ENCODE measurements around the gene CDH11. TPM values are rescaled to one million over a fixed set of nuclear protein-coding genes. Genes with fewer than 3 reads are reported as not detected.

Gene CDH11
- total RNA-seq, 4 donors from 2014 or later = 51.8 to 661 (median 96.5) TPM

DNA sequence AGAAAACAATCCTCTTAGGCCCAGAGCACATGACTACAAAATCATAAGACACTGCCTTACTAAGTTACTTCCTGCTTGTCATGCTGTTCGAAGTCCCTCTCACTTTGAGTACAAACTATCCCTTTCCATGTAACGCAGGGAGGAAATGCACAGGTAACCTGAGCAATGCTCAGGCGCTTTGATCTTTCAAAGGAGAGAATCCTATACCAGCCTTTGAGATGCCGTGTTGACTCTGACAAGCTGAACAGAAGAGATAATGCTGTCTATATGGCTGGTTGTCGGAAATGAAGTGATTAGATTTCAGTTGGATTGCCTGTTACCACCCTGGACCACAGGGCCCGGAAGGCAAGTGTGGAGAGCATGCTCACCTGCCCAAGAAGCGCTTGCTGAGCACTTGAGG is 75.9 kb downstream of the CDH11 start:
- H3K4me3 ChIP-seq = no peak overlapping the region
- H3K4me1 ChIP-seq = no peaks in the 10 kb centered on the region
- intact Hi-C loops (cut with DNase I; ENCODE audit: low total_unique reads) = no loop called here
- no peak for TF ChIP-seq POLR2A (IDR thresholded peaks at IDR 0.05)
- TF ChIP-seq, protein P1, sequence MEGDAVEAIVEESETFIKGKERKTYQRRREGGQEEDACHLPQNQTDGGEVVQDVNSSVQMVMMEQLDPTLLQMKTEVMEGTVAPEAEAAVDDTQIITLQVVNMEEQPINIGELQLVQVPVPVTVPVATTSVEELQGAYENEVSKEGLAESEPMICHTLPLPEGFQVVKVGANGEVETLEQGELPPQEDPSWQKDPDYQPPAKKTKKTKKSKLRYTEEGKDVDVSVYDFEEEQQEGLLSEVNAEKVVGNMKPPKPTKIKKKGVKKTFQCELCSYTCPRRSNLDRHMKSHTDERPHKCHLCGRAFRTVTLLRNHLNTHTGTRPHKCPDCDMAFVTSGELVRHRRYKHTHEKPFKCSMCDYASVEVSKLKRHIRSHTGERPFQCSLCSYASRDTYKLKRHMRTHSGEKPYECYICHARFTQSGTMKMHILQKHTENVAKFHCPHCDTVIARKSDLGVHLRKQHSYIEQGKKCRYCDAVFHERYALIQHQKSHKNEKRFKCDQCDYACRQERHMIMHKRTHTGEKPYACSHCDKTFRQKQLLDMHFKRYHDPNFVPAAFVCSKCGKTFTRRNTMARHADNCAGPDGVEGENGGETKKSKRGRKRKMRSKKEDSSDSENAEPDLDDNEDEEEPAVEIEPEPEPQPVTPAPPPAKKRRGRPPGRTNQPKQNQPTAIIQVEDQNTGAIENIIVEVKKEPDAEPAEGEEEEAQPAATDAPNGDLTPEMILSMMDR (IDR thresholded peaks at IDR 0.05) = no peak
- no peaks in the 10 kb centered on the region for H3K9me3 ChIP-seq
- H3K27ac ChIP-seq = no peak overlapping the region
- DNase-seq = no peak
- H3K27me3 ChIP-seq = no peaks in the 10 kb centered on the region
- no peaks in the 10 kb centered on the region for H3K36me3 ChIP-seq

DNA sequence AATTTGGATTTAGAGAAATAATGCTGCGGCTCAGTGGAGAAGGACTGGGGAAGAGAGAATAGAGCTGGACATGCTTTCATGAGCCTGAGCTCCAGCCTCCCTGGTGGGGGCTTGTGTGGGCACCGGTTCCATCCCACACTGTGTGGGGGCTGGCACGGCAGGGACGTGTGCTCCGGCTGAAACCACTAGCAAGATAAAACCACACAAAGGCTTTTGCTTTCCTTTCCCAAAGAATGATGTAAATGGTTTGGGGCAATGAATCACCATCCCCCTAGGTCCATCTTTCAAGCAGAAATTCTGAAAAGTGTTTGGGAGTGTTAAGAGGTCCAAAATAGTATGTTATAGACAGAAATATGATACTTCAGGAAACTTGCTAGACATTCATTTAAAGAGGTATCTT is 77.0 kb downstream of the CDH11 start:
- intact Hi-C loops (cut with DNase I; ENCODE audit: low total_unique reads) = no loop called here
- no peak for TF ChIP-seq POLR2A (IDR thresholded peaks at IDR 0.05)
- TF ChIP-seq, protein P1 (IDR thresholded peaks at IDR 0.05) = no peak
- H3K27ac ChIP-seq = no peak overlapping the region
- H3K4me1 ChIP-seq = no peaks in the 10 kb centered on the region
- no peaks in the 10 kb centered on the region for H3K36me3 ChIP-seq
- no peaks in the 10 kb centered on the region for H3K9me3 ChIP-seq
- H3K27me3 ChIP-seq = no peaks in the 10 kb centered on the region
- no peak for DNase-seq
- no peak overlapping the region for H3K4me3 ChIP-seq

DNA sequence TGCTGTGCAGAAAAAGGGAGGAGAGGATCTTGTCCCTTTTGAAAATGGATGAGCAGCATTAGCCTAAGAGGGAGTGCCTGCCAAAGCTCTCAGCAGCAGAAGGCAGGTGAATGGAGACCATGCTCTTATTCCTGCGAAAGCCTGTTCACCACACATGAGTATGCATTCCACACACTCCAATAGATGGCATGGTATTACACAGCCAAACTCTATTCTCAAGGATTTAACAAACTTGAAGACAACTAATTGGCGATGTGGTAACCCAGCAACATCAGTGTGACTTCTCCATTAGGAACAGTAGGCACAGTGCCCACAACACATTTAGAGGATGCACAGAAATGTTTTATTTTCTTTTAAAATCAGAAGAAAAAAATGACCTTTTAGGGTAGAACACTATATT is 77.8 kb downstream of the CDH11 start:
- no peak for DNase-seq

DNA sequence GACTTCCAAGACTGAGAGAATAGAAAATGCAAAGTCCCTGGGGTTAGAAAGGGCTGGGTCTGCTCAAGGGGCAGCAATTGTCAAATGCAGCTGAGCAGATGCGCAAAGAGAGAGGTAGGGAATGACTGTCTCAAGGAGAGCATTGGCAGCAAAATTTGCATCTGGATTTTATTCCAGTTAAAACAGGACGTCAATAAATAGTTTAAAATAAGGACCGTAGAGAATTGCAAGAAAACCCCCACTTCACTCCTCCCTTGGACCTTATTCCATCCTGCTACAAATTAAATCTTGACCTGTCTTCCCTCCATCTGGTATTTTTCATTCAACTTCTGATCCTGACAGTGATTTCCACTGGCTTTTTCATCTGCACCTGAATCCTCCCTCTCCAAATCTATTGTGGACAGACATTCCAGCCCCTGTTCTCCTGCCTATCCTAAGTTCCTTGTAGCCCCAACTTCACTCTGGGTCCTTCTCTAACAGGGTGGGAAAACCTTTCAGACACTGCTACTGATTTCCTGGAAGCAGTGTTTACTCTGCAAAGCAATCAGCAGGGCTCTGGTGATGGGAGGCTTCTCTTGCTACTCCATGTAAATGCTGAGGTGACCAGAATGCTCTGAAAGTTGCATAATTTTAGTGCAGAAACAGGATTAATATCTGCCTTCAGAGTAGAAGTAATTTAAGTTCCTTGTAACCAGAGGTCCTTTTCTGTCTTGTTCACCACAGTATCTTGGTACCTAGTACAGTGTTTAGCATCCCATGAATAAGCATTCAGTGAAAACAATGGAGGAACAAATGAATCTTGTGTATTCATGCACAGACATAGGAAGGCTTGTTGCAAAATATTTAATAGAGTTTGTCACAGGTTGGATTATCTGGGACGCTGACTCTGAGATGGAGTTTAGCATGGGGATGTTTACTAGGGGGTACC is 79.2 kb downstream of the CDH11 start:
- intact Hi-C loops (cut with DNase I; ENCODE audit: low total_unique reads) = no loop called here

More for the DNA sequence above, 77.8 kb downstream of the CDH11 start:
- no peak for TF ChIP-seq POLR2A (IDR thresholded peaks at IDR 0.05)
- TF ChIP-seq, protein P1 (IDR thresholded peaks at IDR 0.05) = no peak
- intact Hi-C loops (cut with DNase I; ENCODE audit: low total_unique reads) = no loop called here
- Histone ChIP-seq H3K27me3 (no peaks in the 10 kb centered on the region), H3K36me3 (no peaks in the 10 kb centered on the region), H3K27ac (no peak overlapping the region), H3K4me1 (no peaks in the 10 kb centered on the region), H3K9me3 (no peaks in the 10 kb centered on the region), H3K4me3 (no peak overlapping the region)

DNA sequence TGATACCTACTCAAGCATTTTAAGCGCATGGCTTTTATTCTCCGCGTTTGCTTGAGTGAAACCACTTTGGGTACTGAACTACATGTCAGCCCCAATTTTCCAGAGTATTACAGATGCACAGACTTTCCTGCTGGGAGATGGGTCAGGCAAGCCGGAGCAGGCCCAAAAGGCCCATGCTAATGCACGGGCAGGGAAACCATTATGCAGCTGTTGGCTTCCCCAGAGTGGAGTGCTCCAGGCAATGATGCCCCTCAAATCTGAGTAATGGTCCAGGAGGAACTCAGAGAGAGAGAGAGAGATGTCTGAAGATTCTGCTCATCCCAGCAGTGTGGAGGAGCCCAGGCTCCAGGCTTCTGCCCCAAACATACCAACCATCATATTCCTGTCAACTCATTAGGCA is 80.2 kb downstream of the CDH11 start:
- no peaks in the 10 kb centered on the region for H3K27me3 ChIP-seq
- no peak overlapping the region for H3K4me3 ChIP-seq
- intact Hi-C loops (cut with DNase I; ENCODE audit: low total_unique reads) = no loop called here
- no peaks in the 10 kb centered on the region for H3K9me3 ChIP-seq
- no peaks in the 10 kb centered on the region for H3K36me3 ChIP-seq
- no peak for TF ChIP-seq POLR2A (IDR thresholded peaks at IDR 0.05)
- TF ChIP-seq, protein P1 (IDR thresholded peaks at IDR 0.05) = no peak
- no peak overlapping the region for H3K27ac ChIP-seq
- no peaks in the 10 kb centered on the region for H3K4me1 ChIP-seq
- no peak for DNase-seq

More for the DNA sequence above, 79.2 kb downstream of the CDH11 start:
- TF ChIP-seq POLR2A (IDR thresholded peaks at IDR 0.05) = no peak
- no peaks in the 10 kb centered on the region for H3K27me3 ChIP-seq
- no peaks in the 10 kb centered on the region for H3K36me3 ChIP-seq
- no peaks in the 10 kb centered on the region for H3K4me1 ChIP-seq
- no peak for DNase-seq
- H3K27ac ChIP-seq = no peak overlapping the region
- H3K4me3 ChIP-seq = no peak overlapping the region
- no peaks in the 10 kb centered on the region for H3K9me3 ChIP-seq
